ENCODE data around the gene DENND4A. TPM values are rescaled to one million over a fixed set of nuclear protein-coding genes. Genes with fewer than 3 reads are reported as not detected.

DENND4A gene
- total and polyA plus RNA-seq, 2 of the 4 experiments (the other 2 are of a cell fraction), result 4.1 to 17.7 TPM

- Histone ChIP-seq H3K4me2 (ENCODE audit: low read depth, low read length) (no peak overlapping the region), H3K4me3 (ENCODE audit: insufficient read depth, low read depth, low read length) (no peak overlapping the region), H2BK120ac (ENCODE audit: low read depth, low read length) (no peak overlapping the region), H3K4ac (ENCODE audit: low read depth, low read length) (no peak overlapping the region), H2BK20ac (ENCODE audit: low read depth, low read length) (no peak overlapping the region), H2AK9ac (replicated peaks; ENCODE audit: low read depth, low read length, poor library complexity) (no peak overlapping the region), H3K9me3 (ENCODE audit: control insufficient read depth, insufficient read depth, low read length) (no peaks in the 10 kb centered on the region), H2AFZ (replicated peaks; ENCODE audit: low read length, poor library complexity) (no peak overlapping the region), H3K23ac (ENCODE audit: low read depth, low read length) (no peak overlapping the region), H3K4me1 (ENCODE audit: control insufficient read depth, insufficient read depth, low read length) (no peaks in the 10 kb centered on the region), H4K5ac (ENCODE audit: low read depth, low read length) (no peak overlapping the region), H3K27ac (ENCODE audit: insufficient read depth, low read length) (no peak overlapping the region), H3K9ac (ENCODE audit: low read depth, low read length) (no peak overlapping the region), H3K18ac (ENCODE audit: low read depth, low read length) (no peak overlapping the region), H3K9me1 (ENCODE audit: insufficient read depth, low read length) (no peaks in the 10 kb centered on the region), H3K27me3 (ENCODE audit: control insufficient read depth, insufficient read depth, low read length) (no peaks in the 10 kb centered on the region), H3K79me1 (ENCODE audit: low read depth in 1 of 2, low read length in 2 of 2) (no peaks in the 10 kb centered on the region; a peak in 1 of 4 replicates), H4K8ac (ENCODE audit: low read depth in 2 of 2, low read length in 2 of 2) (no peak overlapping the region), H3K36me3 (ENCODE audit: control insufficient read depth, insufficient read depth, low read length) (0 out of 2 replicates have a peak, but pooled peaks cover 3% of the 10 kb centered on the region), H2BK5ac (ENCODE audit: low read depth, low read length, poor library complexity, severe bottlenecking) (no peak overlapping the region), H3K56ac (ENCODE audit: extremely low read depth, insufficient read depth, low read length) (no peak overlapping the region), H4K20me1 (ENCODE audit: insufficient read depth, low read length) (no peaks in the 10 kb centered on the region), H2AK5ac (ENCODE audit: low read depth, low read length) (no peak overlapping the region), H2BK15ac (ENCODE audit: low read depth, low read length) (no peak overlapping the region), H4K91ac (ENCODE audit: insufficient read depth, low read depth, low read length) (no peak overlapping the region), H3K14ac (replicated peaks; ENCODE audit: low read depth, low read length) (no peak overlapping the region)
- in situ Hi-C loops (cut with MboI; ENCODE audit: low sequenced_read_pairs) (no loop called here), dilution Hi-C loops (cut with HindIII; ENCODE audit: low sequenced_read_pairs, unreplicated experiment) (no loop called here), intact Hi-C loops (cut with micrococcal nuclease) (no loop called here)
- no peak for DNase-seq
- CTCF ChIA-PET, result interaction anchor here (1.0 kb wide), 1 partner anchor 80 kb away, joined by 3 read pairs; no protein-coding TSS in a partner anchor
- POLR2A ChIA-PET (ENCODE audit: unreplicated experiment), result no interaction called here
- no CpG with 5 or more reads among the region's 1 CpG for WGBS, 2 experiments (ENCODE audit: extremely low coverage in 2 of 2, insufficient read length in 1 of 2)
- no peak for ATAC-seq (ENCODE audit: low read depth)
- TF ChIP-seq BHLHE40 (IDR thresholded peaks at IDR 0.05; ENCODE audit: low read depth, low read length) (no peak), MAFK (IDR thresholded peaks at IDR 0.05; ENCODE audit: low read depth, low read length) (no peak), POLR2A (IDR thresholded peaks at IDR 0.05; ENCODE audit: low read depth, low read length) (no peak), RAD21 (IDR thresholded peaks at IDR 0.05; ENCODE audit: low read length) (no peak), CEBPB (IDR thresholded peaks at IDR 0.05; ENCODE audit: low read depth, low read length) (no peak), RFX5 (IDR thresholded peaks at IDR 0.05; ENCODE audit: low read depth, low read length) (no peak), NFE2L2 (IDR thresholded peaks at IDR 0.05; ENCODE audit: low read depth, low read length) (no peak), CTCF (conservative IDR thresholded peaks at IDR 0.05; ENCODE audit: low read depth, low read length) (no peak), RCOR1 (IDR thresholded peaks at IDR 0.05; ENCODE audit: insufficient replicate concordance, low read length) (no peak), SMC3 (IDR thresholded peaks at IDR 0.05; ENCODE audit: low read depth, low read length) (no peak), CHD1 (IDR thresholded peaks at IDR 0.05; ENCODE audit: low read depth, low read length) (no peak), ELK1 (IDR thresholded peaks at IDR 0.05; ENCODE audit: borderline replicate concordance, low read depth, low read length) (no peak), MXI1 (IDR thresholded peaks at IDR 0.05; ENCODE audit: borderline replicate concordance, low read depth, low read length) (no peak), MAZ (IDR thresholded peaks at IDR 0.05; ENCODE audit: borderline replicate concordance, low read depth, low read length) (no peak)
- no TSS peak for BruUV-seq (replicated peaks)
Observed at GRCh38 chr15:65743637-65744252, 48.3 kb downstream of the DENND4A start.
